ENCODE results near the gene HOXD1. TPM values are rescaled to one million over a fixed set of nuclear protein-coding genes. Genes with fewer than 3 reads are reported as not detected.

HOXD1 gene
- total RNA-seq, 4 donors from 2014 or later = 0.11 to 0.40 TPM; not detected in 2

DNA sequence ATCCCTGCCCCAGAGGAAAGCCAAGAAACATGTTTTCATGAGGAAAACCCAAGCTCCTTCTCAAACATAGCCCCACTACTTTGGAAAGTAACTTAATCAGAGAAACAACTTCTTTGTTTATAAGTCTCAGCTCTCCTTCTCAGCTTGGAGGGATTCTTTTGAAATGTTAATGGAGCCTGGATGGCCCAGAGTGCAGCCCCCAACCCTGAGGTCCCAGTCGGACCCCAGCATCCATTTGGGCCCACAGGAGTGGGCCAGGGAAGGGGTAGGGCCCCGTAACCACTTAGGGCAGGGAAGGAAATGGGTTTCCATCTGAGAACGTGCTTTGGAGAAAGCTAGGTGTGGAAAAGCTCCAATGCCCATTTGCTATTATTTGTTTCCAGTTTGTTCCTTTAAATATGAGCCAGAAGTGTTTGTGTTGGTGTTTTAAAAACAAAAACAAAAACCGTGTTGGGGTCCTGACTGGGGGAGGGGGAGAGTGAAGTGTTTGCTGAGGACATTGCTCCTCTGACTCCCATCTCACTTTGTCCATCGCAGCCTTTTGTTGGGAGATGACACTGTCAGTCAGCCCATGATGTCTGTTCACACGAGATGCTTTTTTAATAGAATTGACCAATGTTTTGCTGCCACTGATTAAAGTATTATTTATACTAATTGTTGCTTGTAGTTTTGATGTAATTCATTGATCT is 33.0 kb upstream of the HOXD1 start:
- Histone ChIP-seq H3K4me1 (peaks cover 7 to 25% of the 10 kb centered on the region in 2 donors), H3K27ac (no peak overlapping the region), H3K27me3 (peaks cover 74% of the 10 kb centered on the region), H3K9me3 (no peaks in the 10 kb centered on the region), H3K36me3 (no peaks in the 10 kb centered on the region), H3K4me3 (replicated peaks in 1 of 3) (no peak overlapping the region)
- TF ChIP-seq, protein P1, sequence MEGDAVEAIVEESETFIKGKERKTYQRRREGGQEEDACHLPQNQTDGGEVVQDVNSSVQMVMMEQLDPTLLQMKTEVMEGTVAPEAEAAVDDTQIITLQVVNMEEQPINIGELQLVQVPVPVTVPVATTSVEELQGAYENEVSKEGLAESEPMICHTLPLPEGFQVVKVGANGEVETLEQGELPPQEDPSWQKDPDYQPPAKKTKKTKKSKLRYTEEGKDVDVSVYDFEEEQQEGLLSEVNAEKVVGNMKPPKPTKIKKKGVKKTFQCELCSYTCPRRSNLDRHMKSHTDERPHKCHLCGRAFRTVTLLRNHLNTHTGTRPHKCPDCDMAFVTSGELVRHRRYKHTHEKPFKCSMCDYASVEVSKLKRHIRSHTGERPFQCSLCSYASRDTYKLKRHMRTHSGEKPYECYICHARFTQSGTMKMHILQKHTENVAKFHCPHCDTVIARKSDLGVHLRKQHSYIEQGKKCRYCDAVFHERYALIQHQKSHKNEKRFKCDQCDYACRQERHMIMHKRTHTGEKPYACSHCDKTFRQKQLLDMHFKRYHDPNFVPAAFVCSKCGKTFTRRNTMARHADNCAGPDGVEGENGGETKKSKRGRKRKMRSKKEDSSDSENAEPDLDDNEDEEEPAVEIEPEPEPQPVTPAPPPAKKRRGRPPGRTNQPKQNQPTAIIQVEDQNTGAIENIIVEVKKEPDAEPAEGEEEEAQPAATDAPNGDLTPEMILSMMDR (IDR thresholded peaks at IDR 0.05) = no peak
- TF ChIP-seq POLR2A (IDR thresholded peaks at IDR 0.05) = no peak
- DNase-seq = no peak
- 13 to 29% methylated on average over 6 of the region's 6 CpGs for WGBS, 2 donors
- intact Hi-C loops (cut with DNase I) = no loop called here

DNA sequence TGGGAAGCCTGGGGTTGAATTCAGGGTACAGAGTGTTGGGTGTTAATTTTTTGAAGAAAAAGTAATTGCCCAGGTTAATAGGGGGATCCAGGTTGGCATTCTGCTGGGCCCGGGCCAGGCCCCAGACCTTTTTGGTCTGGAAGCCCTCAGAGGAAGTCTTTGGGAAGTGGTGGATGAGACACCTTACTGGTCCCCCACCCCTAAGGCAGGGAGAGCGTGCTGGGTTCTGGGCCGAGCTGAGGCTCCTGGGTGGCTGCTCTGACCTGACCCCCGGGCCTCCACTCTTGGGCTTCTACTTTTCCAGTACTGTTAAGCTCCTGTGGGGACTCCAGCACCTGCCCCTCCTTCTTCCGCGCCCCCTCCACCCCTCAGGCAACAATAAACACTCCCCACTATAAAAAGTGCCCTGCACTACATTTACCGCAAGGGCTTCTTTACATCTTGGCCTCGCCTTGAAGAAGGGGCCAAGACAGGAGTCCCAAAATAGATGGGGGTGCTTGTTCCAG is 32.1 kb upstream of the HOXD1 start:
- TF ChIP-seq, protein P1 (IDR thresholded peaks at IDR 0.05) = no peak
- TF ChIP-seq POLR2A (IDR thresholded peaks at IDR 0.05) = no peak
- Histone ChIP-seq H3K27me3 (peaks cover 72% of the 10 kb centered on the region), H3K4me3 (replicated peaks in 1 of 3) (no peak overlapping the region), H3K4me1 (peaks cover 7 to 32% of the 10 kb centered on the region in 2 donors), H3K36me3 (no peaks in the 10 kb centered on the region), H3K9me3 (no peaks in the 10 kb centered on the region), H3K27ac (no peak overlapping the region)
- no peak for DNase-seq
- intact Hi-C loops (cut with DNase I) = no loop called here
- WGBS, 2 donors = 21 to 45% methylated on average over 8 of the region's 8 CpGs

DNA sequence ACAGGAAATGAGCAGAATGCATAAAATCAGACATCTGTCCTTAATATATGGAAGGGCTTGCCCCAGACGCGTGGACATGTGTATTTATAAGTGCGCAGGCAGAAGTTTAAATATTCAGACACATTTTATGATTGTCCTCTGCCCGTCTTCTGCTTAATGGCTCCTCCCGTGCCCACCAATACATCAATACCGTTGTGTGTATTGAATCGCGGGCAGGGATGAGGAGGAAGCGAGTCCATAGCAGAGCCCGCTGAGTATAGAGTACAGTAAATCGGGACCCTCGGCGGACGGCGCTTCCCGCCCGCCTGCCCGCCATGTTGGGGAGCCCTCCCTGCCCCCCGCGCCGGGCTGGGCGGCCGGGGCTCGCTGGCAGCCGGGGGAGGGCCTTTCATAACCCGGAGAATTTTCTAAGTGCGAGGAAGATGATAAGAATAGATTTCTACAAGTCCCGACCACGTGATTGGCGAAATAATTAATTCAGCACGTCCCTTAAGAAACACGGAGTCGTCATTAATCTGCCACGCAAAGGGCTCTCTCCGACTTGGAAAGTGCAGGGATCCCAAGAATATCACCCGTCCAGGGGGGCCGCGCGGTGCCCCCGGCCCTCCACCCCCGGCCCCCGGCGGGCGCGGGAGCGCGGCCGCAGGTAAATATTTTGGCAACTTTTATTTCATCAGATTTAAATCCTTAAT is 31.5 kb upstream of the HOXD1 start, which contains the start of gene HOXD3:
Gene HOXD3 (plus strand): TSS at position 501 of the 692 bp plus-strand sequence. CDS start 11,808 bp downstream, outside the sequence.
- WGBS, 2 donors = 12 to 16% methylated on average over 32 to 40 of the region's 48 CpGs
- H3K27me3 ChIP-seq = peaks cover 67% of the 10 kb centered on the region
- H3K36me3 ChIP-seq = no peaks in the 10 kb centered on the region
- no peak within 1 kb of the TSS for H3K27ac ChIP-seq
- TF ChIP-seq POLR2A (IDR thresholded peaks at IDR 0.05) = no peak
- TF ChIP-seq, protein P1 (IDR thresholded peaks at IDR 0.05) = no peak
- no peak within 1 kb of the TSS for H3K4me3 ChIP-seq (replicated peaks in 1 of 3)
- DNase-seq = no peak
- H3K9me3 ChIP-seq = no peaks in the 10 kb centered on the region
- peaks cover 7 to 27% of the 10 kb centered on the region in 2 donors for H3K4me1 ChIP-seq
- intact Hi-C loops (cut with DNase I) = no loop called here

- WGBS, 2 donors = 6 to 17% methylated on average over 43 of the region's 43 CpGs
- TF ChIP-seq, protein P1 (IDR thresholded peaks at IDR 0.05) = no peak
- no peak for TF ChIP-seq POLR2A (IDR thresholded peaks at IDR 0.05)
- intact Hi-C loops (cut with DNase I) = no loop called here
- Histone ChIP-seq H3K27ac (no peak overlapping the region), H3K36me3 (no peaks in the 10 kb centered on the region), H3K4me1 (peaks cover 7 to 27% of the 10 kb centered on the region in 2 donors), H3K27me3 (peaks cover 66% of the 10 kb centered on the region), H3K9me3 (no peaks in the 10 kb centered on the region), H3K4me3 (replicated peaks in 1 of 3) (no peak overlapping the region)
- DNase-seq = no peak
These were observed 30.8 kb upstream of the HOXD1 start for GRCh38 chr2:176157499-176158185.

Measured in thyroid gland (tissue), 4 donors.